GM12864 (cell line): ENCODE measurements around the gene NAA50.

Source experiments
- DNase-seq: peaks from one replicate; pipeline ENCODE4 v3.0.0-alpha.2; 2011; ENCODE audit warnings: low read depth
- H3K4me3 ChIP-seq: 2 replicates; pipeline ENCODE4 v1.5.1; 2011; ENCODE audit warnings: mild to moderate bottlenecking, low read depth, low read length, control low read depth
- TF ChIP-seq, protein P1 (sequence below): IDR thresholded peaks from 2 replicates; pipeline ENCODE4 v1.5.1; 2011; ENCODE audit warnings: low read depth, mild to moderate bottlenecking, moderate library complexity, low read length, control low read depth, inconsistent platforms; ENCODE audit errors: missing control alignments

Gene NAA50

DNA sequence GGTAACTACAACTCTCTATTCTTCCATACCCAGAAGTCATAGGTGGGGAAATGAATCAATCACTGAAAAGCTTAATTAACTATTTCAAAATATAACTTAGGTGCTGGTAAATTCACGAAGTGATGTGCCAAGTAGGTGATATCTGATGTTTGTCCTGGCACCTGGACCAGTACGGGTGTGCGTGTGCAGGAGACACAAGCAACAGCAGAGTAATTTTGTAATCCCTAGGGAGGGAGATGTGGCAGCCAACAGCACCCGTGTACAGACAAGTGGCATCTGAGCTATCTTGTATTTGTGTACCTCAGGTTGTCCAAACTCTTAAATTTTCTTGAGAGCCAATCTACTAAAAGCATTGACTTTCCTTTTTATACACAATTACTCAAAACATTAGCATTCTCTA, 72.5 kb downstream of the NAA50 start:
- DNase-seq = no peak

DNA sequence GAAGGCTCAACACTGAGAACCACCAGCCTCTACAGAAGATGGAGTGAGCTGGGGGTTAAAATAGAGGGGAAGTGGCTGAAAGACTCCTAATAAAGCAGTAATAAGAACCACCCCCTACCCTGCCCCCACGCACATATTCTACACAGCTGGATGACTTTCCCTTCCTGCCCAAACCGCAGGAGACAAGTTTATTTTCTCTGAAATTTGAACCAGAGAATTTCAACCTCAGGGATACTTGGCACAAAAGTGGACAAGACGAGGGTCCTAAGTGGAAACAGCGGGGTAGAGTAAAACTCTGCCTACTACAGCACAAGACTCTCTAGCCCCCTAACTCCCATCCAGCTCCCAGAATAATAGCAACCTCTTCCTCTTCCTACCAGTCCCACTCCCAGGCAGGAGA, 78.0 kb downstream of the NAA50 start:
- TF ChIP-seq, protein P1, sequence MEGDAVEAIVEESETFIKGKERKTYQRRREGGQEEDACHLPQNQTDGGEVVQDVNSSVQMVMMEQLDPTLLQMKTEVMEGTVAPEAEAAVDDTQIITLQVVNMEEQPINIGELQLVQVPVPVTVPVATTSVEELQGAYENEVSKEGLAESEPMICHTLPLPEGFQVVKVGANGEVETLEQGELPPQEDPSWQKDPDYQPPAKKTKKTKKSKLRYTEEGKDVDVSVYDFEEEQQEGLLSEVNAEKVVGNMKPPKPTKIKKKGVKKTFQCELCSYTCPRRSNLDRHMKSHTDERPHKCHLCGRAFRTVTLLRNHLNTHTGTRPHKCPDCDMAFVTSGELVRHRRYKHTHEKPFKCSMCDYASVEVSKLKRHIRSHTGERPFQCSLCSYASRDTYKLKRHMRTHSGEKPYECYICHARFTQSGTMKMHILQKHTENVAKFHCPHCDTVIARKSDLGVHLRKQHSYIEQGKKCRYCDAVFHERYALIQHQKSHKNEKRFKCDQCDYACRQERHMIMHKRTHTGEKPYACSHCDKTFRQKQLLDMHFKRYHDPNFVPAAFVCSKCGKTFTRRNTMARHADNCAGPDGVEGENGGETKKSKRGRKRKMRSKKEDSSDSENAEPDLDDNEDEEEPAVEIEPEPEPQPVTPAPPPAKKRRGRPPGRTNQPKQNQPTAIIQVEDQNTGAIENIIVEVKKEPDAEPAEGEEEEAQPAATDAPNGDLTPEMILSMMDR = no peak
- DNase-seq = no peak
- no peak overlapping the region for H3K4me3 ChIP-seq

More for the DNA sequence above, 72.5 kb downstream of the NAA50 start:
- H3K4me3 ChIP-seq = no peak overlapping the region
- TF ChIP-seq, protein P1 = no peak
